Measurements from ENCODE around the gene RNASEH1.
"Not testable (repeated sequence)": the region's sequence is repeated elsewhere in the genome, so short reads cannot be mapped to it uniquely, and the experiment has no call there.

The RNASEH1 gene

GRCh38 chr2:3518496-3519254 lies 39.5 kb downstream of the RNASEH1 start:
- DNase-seq = peak; percentile 97 to 99 (median 98)

GRCh38 chr2:3517948-3518495 lies 40.1 kb downstream of the RNASEH1 start:
- DNase-seq = no peak

- DNase-seq = no peak
Measured at GRCh38 chr2:3516831-3517230, 41.3 kb downstream of the RNASEH1 start.

- not testable (repeated sequence) for DNase-seq
Measured at GRCh38 chr2:3515438-3515837, 42.7 kb downstream of the RNASEH1 start.

GRCh38 chr2:3513026-3513810 lies 44.9 kb downstream of the RNASEH1 start:
- no peak for DNase-seq

- no peak for DNase-seq
Measured at GRCh38 chr2:3512086-3512485, 46.0 kb downstream of the RNASEH1 start.

- DNase-seq = no peak
Measured at GRCh38 chr2:3505771-3506170, 52.4 kb downstream of the RNASEH1 start.

- no peak for DNase-seq
Measured at GRCh38 chr2:3504741-3505140, 53.4 kb downstream of the RNASEH1 start.

GRCh38 chr2:3503483-3503882 lies 54.6 kb downstream of the RNASEH1 start:
- DNase-seq = no peak

GRCh38 chr2:3503046-3503445 lies 55.1 kb downstream of the RNASEH1 start:
- DNase-seq = no peak

GRCh38 chr2:3500326-3500899 lies 57.7 kb downstream of the RNASEH1 start:
- no peak for DNase-seq

- no peak for DNase-seq
Measured at GRCh38 chr2:3498783-3499394, 59.2 kb downstream of the RNASEH1 start.

- not testable (repeated sequence) for DNase-seq
Measured at GRCh38 chr2:3496708-3497080, 61.4 kb downstream of the RNASEH1 start.
